H1 (cell line): Measurements from ENCODE around the gene PSMC3. TPM values are rescaled to one million over a fixed set of nuclear protein-coding genes. Genes with fewer than 3 reads are reported as not detected.

Experiments used
- CHD7 ChIP-seq: fragments of 300-600 bp; sonication (generic); IDR thresholded peaks from 2 replicates; pipeline ENCODE4 v1.7.1; 2012; ENCODE audit warnings: low read length, moderate library complexity, mild to moderate bottlenecking, inconsistent platforms; ENCODE audit not compliant: insufficient replicate concordance
- EP300 ChIP-seq, 2 experiments: IDR thresholded peaks; 1 replicate in 1 of 2; 2 replicates in 1 of 2; pipeline ENCODE4 v1.6.1; 2011 to 2012; ENCODE audit warnings: low read depth in 2 of 2, low read length in 2 of 2, mild to moderate bottlenecking in 2 of 2, borderline replicate concordance in 1 of 2, inconsistent platforms in 1 of 2, moderate library complexity in 1 of 2
- polyA plus RNA-seq, 7 experiments: library from polyadenylated mRNA; depleted of rRNA in 3 of 7; stranded (reverse) in 5 of 7; unstranded in 2 of 7; fragments of >200 nt in 5 of 7; fragments of 200-250 nt in 2 of 7; gene quantifications; 1 replicate in 5 of 7; 2 replicates in 1 of 7; 4 replicates in 1 of 7; pipeline versions ENCODE4 v1.2.1 to v1.2.3, GENCODE V29; 2011 to 2013; ENCODE audit warnings: missing spikeins in 2 of 7, mixed read lengths in 2 of 7
- total RNA-seq: library from RNA; stranded (reverse); fragmentation: NEBNext Ultra II Directional; extraction: Animal tissue kit (Norgen Biotek cat#: 25700); gene quantifications from 2 replicates; pipeline ENCODE4 v1.2.1, GENCODE V29; 2021

Gene PSMC3
- total and polyA plus RNA-seq, 2 of the 8 experiments (the other 6 are each of a cell fraction or from before 2014, with no cell fraction given), result 105 to 160 TPM

- no peak for TF ChIP-seq CHD7
- no peak for TF ChIP-seq EP300 (IDR thresholded peaks at IDR 0.05; ENCODE audit: borderline replicate concordance in 1 of 2, low read depth in 2 of 2, low read length in 2 of 2)
Measured at GRCh38 chr11:47375020-47375419, 51.2 kb downstream of the PSMC3 start (continued).
